T1000 (cell line): ENCODE data around the gene NTM.

Experiments used
- DNase-seq: peaks from one replicate; lab custom pipeline; 2025; ENCODE audit warnings: mixed read lengths; lab: John Stamatoyannopoulos, UW

NTM gene

DNA sequence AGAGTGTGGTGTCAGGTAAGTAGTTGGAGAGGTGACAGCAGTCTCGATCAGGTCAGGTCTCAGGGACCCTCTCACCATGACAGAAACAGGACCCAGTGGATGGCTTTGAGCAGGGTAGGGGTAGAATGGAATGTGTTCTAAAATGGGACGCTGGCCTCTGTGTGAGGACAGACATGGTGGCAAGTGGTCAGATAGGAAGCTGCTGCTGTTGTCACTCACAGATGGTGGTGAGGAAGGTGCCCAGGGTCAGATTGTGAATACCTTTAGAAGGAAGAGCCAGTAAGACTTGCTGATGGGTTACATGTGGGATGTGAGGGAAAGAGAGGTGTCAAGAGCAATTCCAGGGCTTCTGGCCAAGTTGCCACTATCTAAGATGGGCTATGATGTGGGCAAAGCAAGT lies 596.3 kb downstream of the NTM start:
- DNase-seq, result no peak

DNA sequence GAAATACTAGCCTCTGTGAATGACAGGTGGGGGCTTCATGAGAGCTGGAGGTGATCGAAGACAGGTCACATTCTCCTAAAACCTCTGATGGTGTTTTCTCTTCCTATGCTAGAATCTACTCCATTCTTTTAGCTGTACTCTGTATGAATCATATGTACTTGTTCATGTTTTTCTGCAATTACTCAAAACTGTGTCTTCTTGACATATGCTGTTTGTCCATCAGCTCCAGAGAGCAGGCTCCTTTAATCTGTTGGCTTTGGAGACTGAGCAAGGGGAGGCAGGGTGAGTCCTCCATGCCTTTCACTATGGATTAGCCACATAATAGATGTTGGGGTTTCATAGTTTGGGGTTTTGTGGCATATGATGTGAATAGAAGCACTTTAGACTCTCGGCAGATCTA lies 598.8 kb downstream of the NTM start:
- no peak for DNase-seq

DNA sequence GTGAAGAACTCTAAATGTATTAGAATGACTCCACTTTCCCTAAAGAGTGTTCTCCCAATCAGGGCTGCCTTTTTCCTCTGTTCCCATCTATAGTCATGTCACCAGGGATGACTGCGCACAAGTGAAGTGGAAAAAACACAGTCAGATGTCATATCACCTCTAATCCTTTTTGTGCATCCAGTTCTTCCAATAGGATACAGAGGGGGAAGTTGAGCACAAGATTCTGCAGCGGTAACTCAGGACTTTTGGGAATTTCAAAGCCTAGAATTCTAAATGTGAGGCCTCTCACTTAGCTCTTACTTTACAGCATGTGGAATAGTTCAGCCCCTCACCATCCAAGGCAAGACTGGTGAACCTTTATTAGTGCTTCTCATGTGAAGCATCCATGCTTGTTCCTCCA lies 602.6 kb downstream of the NTM start:
- DNase-seq, result no peak

DNA sequence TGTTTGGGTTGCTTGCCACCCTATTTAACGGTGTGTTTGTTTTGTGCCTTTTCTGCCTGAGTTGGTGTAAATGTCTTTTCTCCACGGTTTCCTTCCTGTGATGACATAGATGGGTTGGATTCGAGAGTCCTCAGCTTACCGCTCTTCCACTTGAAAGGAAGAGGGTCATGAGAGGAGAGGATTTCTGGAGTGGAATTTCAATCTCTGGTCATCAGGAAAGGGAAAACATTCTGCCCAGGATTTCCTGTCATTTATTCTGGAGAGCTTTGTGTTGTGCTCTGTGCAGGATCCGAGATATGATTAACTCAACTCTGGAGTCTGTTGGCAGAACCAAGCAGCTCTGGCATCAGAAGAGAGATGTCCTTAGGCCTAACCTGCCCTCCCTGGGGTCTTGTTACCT lies 605.2 kb downstream of the NTM start:
- DNase-seq, result no peak

DNA sequence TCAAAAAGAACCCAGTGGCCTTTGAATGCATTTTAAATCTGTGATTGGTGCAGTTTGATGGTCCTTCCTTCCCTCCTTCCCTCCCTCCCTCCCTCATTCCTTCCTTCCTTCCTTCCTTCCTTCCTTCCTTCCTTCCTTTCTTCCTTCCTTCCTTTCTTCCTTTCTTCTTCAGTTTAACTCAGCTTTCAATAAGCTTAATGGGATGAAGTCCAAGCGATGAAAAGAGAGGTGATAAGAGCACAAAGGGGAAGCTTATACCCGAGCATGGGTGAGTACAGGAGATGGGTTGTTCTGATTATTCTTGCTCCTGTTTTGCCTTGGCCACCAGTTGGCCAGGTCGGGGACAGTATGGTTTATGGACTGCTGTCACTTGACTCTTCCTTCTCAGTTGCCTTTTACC lies 605.6 kb downstream of the NTM start:
- no peak for DNase-seq

DNA sequence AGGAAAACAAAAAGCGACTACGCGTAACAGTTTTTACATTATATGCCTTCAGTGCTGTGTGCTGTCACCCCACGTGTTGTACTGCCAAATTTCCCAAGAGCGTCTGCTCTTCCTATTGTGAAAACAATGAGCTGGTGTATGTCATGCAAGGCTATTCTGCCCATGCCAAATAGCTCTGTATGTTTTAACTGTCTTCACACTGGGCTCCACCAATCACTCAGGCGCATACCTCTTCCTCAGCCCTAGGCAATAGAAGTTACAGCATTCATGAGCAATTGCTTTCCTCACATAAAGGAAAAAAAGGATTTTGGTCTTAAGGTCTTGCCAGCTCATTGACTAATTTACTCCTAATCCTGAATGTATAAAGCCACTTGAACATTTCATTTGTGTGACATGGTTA lies 606.8 kb downstream of the NTM start:
- peak; percentile 42 for DNase-seq

DNA sequence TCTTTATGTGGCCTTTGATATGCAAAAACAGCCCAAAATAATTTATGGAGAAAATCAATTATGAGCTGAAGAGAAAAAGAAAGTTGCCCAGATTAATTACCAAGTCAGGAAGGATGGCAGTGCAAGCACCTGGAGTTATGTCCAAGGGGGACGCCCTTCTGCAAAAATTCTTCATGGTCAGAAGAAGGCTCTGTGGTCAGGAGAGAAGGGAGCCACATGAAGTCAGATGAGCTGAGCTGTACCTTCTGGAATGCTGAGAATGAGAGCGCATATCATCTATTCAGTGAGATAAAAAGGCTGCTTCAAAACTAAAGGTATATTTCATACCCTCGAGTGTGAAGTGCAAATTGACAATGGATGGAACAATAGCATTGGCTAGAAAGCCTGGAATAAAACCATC lies 607.4 kb downstream of the NTM start:
- no peak for DNase-seq

DNA sequence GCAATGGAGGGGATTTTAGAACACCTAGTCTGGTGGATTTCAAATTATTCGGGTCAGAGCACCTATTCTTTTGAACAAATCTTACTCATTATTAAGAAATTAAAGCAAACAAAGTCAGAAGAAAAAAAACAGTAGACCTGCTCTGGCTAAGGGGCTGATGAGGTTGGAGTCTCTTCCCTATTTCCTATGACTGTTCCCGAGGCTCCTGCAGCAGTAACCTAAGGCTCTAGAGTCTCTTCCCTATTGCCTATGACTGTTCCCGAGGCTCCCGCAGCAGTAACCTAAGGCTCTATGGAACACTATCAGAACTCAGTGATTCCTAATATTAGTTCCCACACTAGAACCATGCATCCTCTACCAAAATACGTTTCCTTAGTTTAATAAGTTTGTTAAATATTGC lies 607.9 kb downstream of the NTM start:
- no peak for DNase-seq

DNA sequence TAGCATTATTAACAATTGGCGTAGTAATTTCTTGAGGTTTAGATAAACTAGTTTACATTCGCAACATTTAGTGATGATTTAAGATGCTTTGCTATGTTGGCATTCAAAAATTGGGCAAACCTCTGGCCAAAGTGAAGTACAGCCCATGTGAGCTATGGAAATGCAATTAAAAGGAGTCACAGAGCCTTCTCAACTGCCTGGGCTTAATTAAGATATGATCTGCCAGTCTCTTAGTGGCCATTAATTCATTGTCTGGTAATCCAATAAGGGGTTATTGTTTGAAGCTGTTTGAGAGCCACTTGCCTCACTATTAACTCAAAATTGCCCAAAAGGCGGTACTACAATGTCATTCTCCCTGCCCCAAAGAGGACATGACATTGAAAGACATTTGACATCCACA lies 608.9 kb downstream of the NTM start:
- no peak for DNase-seq

DNA sequence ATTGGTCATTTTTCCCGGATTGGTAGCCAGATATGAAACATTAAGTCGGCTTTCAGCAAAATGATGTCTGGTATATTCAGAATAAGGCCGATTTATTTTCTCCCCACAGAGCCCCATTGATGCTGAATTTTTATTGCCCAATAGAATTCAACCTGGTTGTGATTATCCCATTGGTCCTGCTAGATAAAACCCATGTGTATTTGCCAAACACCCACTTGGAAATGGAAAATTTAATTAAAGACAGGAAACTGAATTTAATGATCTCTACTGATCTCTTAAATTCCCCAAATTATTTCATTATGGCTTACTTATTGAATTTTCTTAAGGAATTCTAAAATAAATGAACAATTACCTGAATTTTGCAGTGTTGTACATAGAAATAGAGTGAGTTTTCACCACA lies 609.8 kb downstream of the NTM start:
- no peak for DNase-seq

DNA sequence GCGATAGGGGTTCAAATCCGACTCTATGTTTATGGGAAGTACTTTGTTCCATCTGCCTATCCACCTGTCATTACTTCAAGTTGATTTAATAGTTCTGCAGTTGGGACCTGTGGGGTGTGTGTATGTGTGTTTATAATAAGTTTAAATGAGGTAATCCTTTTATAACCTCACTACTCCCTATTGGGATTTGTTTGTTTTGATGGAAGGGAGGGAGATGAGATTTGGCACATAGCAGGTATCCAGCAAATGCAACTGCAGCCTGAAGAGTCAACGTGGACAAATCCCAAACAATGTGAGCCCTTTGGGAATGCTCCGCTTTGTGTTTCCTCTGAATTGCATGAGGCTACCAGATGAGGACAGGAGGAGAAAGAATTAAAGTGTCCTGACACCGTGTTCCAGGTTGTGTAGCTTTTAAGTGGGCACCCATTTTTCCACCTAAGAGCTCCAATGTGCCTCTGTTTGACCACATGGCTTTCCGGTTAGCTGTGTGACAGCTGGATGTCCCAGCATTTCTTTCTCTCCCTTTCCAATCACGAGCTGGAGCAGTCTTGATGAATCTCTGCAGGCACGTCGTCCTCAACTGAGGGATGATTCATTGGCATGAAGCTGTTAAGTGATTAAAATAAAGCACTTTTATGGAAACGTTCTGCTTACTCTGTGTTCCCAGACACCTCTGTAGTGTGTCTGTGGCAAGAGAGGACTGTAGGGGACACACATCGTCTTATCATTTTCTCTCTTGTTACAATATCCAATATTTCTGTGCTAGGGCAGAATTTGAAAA lies 610.7 kb downstream of the NTM start:
- no peak for DNase-seq

DNA sequence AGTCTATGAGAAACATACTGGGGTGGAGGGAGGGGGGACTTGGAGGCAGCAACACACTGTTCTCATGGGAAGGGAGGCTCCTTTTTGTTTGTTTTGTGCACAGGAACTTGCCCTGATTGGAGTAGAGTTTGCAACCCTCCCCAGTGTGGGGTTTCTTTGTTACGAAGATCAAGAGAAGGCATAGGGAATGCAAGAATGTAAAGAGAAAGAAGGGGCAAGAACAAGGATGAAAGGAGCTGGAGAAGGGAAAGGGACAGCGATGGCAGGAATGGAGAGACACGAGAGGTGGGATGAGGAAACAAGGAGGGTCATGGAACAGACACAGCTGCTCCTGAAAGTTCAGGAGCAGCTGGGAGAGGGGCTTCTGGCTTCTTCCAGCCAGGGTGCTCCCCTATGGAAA lies 611.7 kb downstream of the NTM start:
- DNase-seq, result no peak

DNA sequence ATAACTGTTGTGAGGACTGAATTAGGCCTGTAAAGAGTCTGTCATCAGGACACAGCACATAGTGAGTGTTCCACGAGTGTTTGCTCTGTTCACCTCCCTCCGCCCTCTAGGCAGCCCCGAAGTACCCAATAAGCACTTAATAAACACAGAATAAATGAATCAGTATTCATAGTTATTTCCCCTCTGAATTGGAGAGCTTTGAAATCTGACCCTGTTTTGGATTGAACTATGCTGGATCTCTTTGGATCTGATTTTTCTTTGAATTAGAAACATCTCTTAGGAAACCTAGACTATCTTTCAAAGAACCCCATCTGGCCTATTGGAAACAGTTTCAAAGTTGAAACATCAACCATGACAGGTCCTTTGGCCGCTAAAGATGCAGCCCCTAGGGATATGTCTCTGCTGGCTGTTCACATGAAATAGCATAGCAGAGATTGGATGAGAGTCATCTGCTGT lies 615.5 kb downstream of the NTM start:
- DNase-seq, result no peak

DNA sequence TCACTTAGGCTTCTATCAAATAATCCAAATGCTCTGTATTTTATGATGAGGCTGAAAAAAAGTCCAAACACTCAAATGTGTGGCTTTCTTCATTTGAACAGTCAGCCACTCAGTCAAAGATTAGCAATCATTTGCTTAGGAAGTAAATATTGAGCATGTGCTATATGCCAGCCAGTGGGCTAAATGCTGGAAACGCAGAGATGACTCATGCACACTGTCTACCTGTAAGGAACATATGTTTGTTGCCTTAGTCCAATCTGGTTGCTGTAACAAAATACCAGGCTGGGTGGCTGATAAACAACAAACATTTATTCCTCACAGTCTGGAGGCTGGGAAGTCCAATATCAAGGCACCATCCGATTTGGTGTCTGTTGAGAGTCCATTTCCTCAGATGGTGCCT lies 617.3 kb downstream of the NTM start:
- no peak for DNase-seq

DNA sequence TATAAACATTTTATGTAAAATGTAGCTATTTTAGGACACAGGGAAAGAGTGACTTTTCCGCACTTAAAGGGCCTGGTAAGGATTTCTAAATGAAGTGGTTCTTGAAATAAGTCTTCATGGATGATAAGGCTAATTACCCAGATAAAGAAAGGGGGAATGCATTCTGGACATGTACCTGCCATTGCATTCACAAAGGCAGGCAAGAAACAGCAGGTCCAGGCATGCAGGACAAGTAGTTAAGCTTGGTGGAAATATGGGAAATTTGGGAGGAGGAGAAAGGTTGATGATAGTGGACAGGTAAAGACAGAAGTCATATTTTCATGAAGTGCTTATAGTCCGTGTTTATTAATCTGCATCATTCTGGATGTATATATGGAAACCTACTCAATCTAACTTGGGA lies 621.2 kb downstream of the NTM start:
- DNase-seq, result no peak

DNA sequence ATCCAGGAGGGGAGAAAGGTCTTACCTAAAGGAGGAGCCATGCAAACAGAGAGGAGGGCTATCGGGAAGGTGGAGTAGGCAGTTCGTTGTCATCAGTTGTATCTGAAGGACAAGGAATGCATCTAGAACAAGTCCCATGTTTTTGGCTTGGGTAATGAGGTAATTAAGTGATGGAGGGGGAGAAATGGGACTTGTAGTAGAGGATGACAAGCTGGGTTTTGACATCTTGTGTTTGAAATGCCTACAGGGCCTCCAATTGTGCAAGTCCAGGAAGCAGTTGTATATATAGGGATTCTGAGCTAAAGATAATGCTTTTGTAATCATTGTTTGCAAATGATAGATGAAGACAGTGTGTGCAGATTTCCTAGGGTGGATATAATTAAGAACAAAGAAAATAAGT lies 622.8 kb downstream of the NTM start:
- DNase-seq, result no peak

DNA sequence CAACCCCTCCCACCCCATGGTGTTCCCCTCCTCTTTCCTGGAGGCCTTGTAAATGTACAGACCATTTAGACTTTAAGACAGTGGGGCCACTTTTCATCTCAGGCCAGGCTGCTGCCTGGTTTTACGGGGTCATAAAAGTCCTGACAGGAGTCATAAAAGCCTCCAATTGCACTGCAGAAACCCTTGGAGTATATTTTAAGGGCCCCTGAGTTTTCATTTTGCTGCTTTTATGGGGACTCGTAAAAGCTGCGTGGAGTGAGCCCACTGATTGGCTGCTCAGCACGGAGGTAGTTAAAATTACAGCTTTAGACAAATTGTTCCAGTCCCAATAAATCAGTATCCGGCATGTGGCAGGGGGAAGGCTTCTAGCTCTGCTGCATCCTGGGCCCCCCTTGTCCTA lies 627.6 kb downstream of the NTM start:
- DNase-seq, result no peak

DNA sequence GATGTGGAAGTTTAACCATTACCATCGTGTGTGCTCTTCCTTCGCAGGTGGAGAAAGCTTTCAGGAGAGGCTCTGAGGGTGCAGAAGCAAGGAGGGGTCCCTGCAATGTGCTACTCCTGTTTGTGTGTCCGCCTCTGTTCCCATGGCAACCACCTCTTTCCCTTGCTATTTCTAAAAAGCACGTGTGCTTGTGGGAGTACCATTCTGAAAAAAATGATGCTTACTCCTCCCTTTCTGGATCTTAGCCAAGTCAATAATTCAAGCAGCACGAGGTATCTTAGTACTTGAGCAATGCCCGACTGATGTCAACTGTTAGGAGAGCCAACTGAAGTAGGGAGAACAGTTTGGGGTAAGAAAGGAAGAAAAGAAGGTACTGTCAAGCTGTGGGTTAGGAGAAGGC lies 628.7 kb downstream of the NTM start:
- no peak for DNase-seq

DNA sequence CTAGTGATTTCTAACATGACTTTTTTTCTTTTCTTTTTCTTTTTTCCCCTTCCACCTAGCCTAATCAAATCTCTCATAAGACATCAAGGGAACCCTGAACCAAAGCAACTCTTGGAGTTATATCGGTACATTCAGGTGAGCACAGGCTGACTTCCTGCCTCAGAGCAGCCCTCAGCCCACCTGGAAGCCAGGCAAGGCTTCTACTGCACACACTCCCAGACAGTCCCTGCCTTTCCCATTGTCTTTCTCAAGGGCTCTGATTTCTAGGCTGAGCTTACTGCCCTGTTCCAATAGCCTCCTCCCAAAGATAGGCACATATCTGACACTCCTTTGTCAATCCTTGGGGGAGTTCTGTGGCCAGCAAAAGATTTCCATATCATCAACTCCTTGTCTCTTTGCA lies 629.5 kb downstream of the NTM start:
- no peak for DNase-seq

DNA sequence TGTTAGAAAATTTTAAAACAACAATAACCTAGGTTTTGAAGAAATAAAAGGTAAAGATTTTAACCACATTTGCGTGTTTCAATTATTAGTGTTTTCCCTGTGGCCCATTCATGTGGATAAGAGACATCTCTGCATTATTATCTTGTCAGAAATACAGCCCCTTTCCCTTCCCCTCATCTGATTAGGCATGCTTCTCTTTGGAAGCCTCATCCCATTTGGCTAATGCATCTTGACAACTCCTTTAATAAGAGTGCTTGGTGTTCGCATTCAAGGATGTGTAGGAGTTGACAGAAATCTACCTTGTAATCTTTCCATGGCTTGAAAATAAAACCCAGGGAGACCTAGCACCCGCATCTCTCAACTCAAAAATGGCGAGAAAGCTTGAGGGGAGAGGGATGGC lies 635.5 kb downstream of the NTM start:
- no peak for DNase-seq

DNA sequence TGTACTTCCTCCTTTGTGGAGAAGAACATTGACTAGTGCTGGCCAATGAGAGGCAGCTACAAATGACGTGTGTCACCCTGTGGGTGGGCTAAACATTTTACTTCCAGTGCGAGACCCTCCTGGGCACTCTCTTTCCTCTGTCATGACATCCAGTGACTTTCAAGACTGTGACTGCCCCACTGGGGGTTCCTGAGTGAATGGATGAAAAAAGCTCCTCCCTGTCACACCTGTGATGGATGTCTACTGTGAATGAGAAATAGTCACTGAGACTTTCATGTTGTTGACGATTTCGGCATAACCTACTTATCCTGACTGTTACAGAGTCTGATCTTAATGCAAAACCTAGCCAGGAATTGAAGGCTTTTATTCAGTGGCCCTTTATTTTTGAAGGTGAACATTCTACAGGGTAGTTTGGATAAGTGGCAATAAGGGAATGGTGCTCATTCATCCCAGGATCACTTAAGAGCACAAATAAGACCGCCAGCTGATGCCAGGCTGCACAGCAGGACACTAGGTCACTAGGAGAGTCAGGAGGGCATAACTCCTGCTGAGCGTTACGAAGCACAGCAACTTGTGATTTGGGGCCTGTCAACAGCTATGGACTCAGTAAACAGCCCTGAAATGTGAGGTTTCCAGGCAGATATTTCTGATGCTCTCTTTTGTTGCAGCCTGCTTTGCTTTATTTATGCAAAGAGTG lies 636.6 kb downstream of the NTM start:
- DNase-seq, result no peak

DNA sequence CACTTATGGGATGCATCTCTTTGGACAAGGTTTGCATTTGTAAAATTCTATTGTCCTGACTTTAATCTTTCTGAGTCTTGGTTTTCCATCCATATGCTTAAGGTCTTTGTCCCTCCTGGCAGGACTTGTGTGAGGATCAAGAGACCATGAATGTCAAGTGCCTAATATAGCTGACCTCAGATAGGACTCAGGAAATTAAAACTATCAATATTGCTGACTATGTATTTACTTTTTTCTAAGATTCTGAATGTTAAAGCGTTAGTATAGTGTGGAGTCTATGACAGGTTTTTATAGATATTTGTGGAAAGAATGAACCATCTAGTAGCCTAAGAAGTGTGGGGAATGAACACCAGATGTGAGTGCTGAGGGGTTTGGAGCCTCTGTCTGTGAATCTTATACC lies 637.8 kb downstream of the NTM start:
- no peak for DNase-seq

DNA sequence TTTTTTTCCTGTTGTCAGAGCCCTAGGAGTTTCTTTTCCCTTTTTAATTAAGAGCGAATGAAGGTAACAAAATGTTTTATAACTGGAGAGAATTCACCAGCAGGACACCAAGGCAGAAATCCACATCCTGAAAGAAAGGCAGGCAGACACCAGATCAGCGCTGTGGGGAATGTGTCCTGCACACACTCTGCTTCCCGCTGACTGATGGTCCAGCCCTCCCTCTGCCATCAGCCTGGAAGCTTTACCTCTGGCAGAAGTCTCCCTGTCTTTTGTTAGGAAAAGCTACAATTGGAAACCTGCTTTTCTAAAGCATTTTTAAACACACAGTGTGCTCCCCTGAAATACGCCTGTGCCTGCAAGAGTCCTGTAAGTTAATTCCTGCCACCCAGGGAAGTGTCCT lies 638.5 kb downstream of the NTM start:
- no peak for DNase-seq

DNA sequence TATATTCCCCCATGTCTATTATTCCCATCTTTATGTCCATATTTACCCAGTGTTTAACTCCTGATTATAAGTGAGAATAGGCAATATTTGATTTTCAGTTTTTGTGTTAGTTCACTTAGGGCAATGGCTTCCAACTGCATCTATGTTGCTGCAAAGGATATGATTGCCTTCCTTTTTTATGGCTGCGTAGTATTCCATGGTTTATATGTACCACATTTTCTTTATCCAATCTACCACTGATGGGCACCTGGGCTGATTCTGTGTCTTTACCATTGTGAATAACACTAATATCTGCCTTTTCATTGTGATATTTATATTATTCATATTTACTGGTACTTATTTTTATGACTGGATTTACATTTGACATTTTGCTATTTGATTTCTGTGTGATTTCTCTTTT lies 649.6 kb downstream of the NTM start:
- no peak for DNase-seq
